ENCODE results near the gene GRAMD4. TPM values are rescaled to one million over a fixed set of nuclear protein-coding genes. Genes with fewer than 3 reads are reported as not detected.

GRAMD4 gene
- total RNA-seq, 1 donor from 2014 or later, result 63.8 TPM

- peak; percentile 80 for DNase-seq
- no peaks in the 10 kb centered on the region for H3K36me3 Mint-ChIP-seq (ENCODE audit: low read depth)
- peak overlapping the region; percentile 68 for H3K27ac Mint-ChIP-seq
- H3K9me3 Mint-ChIP-seq, result no peaks in the 10 kb centered on the region
- peaks cover 37% of the 10 kb centered on the region for H3K4me1 Mint-ChIP-seq
- no peaks in the 10 kb centered on the region for H3K27me3 Mint-ChIP-seq
- peak overlapping the region; percentile 76 for H3K4me3 Mint-ChIP-seq
- intact Hi-C loops (cut with micrococcal nuclease), result no loop called here
Measured at GRCh38 chr22:46587492-46588278, 32.5 kb upstream of the GRAMD4 start.

GRCh38 chr22:46588279-46589140 lies 31.7 kb upstream of the GRAMD4 start:
- no peaks in the 10 kb centered on the region for H3K9me3 Mint-ChIP-seq
- H3K27me3 Mint-ChIP-seq, result no peaks in the 10 kb centered on the region
- intact Hi-C loops (cut with micrococcal nuclease), result no loop called here
- H3K36me3 Mint-ChIP-seq (ENCODE audit: low read depth), result no peaks in the 10 kb centered on the region
- H3K4me1 Mint-ChIP-seq, result peaks cover 45% of the 10 kb centered on the region
- H3K27ac Mint-ChIP-seq, result no peak overlapping the region
- H3K4me3 Mint-ChIP-seq, result peak overlapping the region; percentile 55
- no peak for DNase-seq

DNA sequence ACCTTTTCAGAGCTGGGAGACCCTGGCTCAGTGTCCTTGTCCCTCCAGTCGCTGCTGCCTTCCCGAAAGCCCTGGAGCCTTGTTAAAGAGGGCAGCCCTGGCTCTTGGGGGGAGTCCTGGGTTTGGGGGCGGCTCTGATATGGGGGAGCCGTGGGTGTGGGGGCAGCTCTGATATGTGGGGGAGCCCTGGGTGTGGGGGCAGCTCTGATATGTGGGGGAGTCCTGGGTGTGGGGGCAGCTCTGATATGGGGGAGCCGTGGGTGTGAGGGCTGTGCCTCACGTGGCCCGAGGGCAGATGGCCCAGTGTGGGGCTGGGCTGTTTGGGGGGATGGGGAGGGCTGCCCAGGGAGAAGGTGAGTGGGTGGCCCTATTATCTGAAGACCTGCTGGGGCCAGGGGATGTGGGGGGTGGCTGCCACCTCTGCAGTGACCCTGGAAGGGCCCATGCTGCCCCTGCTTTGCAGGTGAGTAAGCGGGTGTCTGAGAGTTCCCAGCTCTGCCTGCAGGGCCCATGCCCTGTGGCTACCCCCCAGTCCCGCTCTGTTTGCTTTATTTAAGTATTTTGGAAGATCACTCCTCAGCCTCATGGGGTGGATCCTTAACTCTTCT lies 30.9 kb upstream of the GRAMD4 start:
- Mint-ChIP-seq H3K4me1 (peaks cover 45% of the 10 kb centered on the region), H3K9me3 (no peaks in the 10 kb centered on the region), H3K36me3 (ENCODE audit: low read depth) (no peaks in the 10 kb centered on the region), H3K4me3 (no peak overlapping the region), H3K27ac (no peak overlapping the region), H3K27me3 (no peaks in the 10 kb centered on the region)
- intact Hi-C loops (cut with micrococcal nuclease), result no loop called here
- DNase-seq, result no peak

DNA sequence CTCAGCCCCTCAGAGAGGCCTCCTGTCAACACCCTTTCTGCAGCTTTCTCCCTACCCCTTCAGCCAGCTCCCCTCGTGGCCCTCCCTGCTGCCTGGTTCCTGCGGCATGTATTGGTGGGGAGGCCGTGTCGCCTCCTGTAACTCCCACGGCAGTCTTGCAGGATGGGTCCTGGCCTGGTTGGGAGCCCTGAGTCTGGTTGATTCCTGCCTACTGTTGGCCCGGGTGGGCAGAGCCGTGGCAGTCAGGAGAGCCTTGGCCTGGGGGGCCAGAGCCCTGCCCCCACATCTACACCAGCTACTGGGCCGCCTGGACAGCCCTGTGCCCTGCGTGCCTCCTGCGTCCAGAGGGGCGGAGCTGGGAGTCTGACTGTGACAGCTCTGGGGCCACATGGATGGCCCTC lies 30.3 kb upstream of the GRAMD4 start:
- intact Hi-C loops (cut with micrococcal nuclease), result no loop called here
- no peak for DNase-seq

GRCh38 chr22:46590334-46590733 lies 29.9 kb upstream of the GRAMD4 start:
- H3K9me3 Mint-ChIP-seq, result no peaks in the 10 kb centered on the region
- no peak overlapping the region for H3K4me3 Mint-ChIP-seq
- no peak overlapping the region for H3K27ac Mint-ChIP-seq
- no peaks in the 10 kb centered on the region for H3K27me3 Mint-ChIP-seq
- DNase-seq, result no peak
- peaks cover 45% of the 10 kb centered on the region for H3K4me1 Mint-ChIP-seq
- intact Hi-C loops (cut with micrococcal nuclease), result no loop called here
- no peaks in the 10 kb centered on the region for H3K36me3 Mint-ChIP-seq (ENCODE audit: low read depth)

More for the DNA sequence above, 30.3 kb upstream of the GRAMD4 start:
- no peaks in the 10 kb centered on the region for H3K36me3 Mint-ChIP-seq (ENCODE audit: low read depth)
- H3K4me1 Mint-ChIP-seq, result peaks cover 45% of the 10 kb centered on the region
- no peak overlapping the region for H3K27ac Mint-ChIP-seq
- no peaks in the 10 kb centered on the region for H3K27me3 Mint-ChIP-seq
- no peaks in the 10 kb centered on the region for H3K9me3 Mint-ChIP-seq
- no peak overlapping the region for H3K4me3 Mint-ChIP-seq

GRCh38 chr22:46591930-46592329 lies 28.3 kb upstream of the GRAMD4 start:
- peaks cover 38% of the 10 kb centered on the region for H3K4me1 Mint-ChIP-seq
- no peaks in the 10 kb centered on the region for H3K36me3 Mint-ChIP-seq (ENCODE audit: low read depth)
- H3K9me3 Mint-ChIP-seq, result no peaks in the 10 kb centered on the region
- peak overlapping the region; percentile 77 for H3K4me3 Mint-ChIP-seq
- no peak for DNase-seq
- intact Hi-C loops (cut with micrococcal nuclease), result loop anchor here (1.0 kb wide), 3 partner anchors 12 to 82 kb away; no protein-coding TSS in a partner anchor
- peak overlapping the region; percentile 88 for H3K27ac Mint-ChIP-seq
- no peaks in the 10 kb centered on the region for H3K27me3 Mint-ChIP-seq

GRCh38 chr22:46592390-46592872 lies 27.8 kb upstream of the GRAMD4 start:
- peak overlapping the region; percentile 88 for H3K27ac Mint-ChIP-seq
- intact Hi-C loops (cut with micrococcal nuclease), result loop anchor here (1.0 kb wide), 3 partner anchors 12 to 82 kb away; no protein-coding TSS in a partner anchor

GRCh38 chr22:46593211-46593681 lies 26.9 kb upstream of the GRAMD4 start:
- Mint-ChIP-seq H3K4me3 (peak overlapping the region; percentile 77), H3K36me3 (ENCODE audit: low read depth) (no peaks in the 10 kb centered on the region), H3K27ac (peak overlapping the region; percentile 29), H3K27me3 (no peaks in the 10 kb centered on the region), H3K4me1 (peaks cover 30% of the 10 kb centered on the region), H3K9me3 (no peaks in the 10 kb centered on the region)
- DNase-seq, result no peak
- intact Hi-C loops (cut with micrococcal nuclease), result no loop called here

More at GRCh38 chr22:46592390-46592872, 27.8 kb upstream of the GRAMD4 start:
- peak; percentile 88 for DNase-seq
- no peaks in the 10 kb centered on the region for H3K36me3 Mint-ChIP-seq (ENCODE audit: low read depth)
- H3K4me3 Mint-ChIP-seq, result peak overlapping the region; percentile 77
- H3K4me1 Mint-ChIP-seq, result peaks cover 33% of the 10 kb centered on the region
- no peaks in the 10 kb centered on the region for H3K9me3 Mint-ChIP-seq
- H3K27me3 Mint-ChIP-seq, result no peaks in the 10 kb centered on the region

DNA sequence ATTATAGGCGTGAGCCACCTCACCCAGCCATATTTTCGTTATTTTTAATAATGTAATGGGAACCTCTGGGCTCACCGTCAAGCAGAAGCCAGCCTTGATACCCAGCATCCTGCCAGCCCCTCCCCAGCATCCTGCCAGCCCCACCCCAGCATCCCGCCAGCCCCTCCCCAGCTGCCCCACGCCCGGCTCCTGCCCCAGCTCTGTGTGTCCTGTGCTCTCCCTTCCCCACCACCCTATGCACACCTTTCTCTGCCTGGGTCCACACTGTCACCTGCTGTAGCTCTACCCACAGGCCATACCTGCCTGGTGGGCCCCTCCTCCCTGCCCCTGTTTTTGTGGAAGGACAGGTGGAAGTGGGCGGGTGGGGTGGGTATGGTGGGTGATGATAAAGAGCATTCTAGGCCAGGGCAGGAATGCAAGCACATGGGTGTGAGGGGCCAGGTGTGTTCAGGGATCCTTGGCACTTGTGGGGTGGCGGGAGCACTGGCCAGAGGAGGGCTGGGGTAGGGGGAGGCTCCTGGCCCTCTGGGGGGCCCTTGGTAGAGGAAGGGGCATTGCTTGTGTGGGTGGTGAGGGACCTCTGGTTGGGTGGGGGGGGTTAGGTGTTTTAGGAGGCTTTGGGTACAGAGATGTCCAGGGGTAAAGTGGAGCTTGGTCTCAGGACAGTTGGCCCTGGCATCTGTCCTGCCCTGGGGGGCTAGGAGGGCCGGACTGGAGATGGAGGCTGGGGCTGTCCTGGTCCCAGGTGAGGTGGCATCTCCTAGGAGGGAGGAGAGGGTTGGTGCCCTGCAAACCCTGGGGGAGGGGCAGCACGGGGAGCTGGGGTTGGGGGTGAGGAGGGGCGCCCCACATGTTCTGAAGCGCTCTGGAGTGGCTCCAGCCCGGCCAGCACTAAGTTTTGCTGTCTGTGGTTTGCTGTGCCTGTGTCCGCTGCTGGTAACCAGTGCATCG lies 25.9 kb upstream of the GRAMD4 start:
- no peak for DNase-seq
- intact Hi-C loops (cut with micrococcal nuclease), result no loop called here
- H3K27ac Mint-ChIP-seq, result no peak overlapping the region
- no peaks in the 10 kb centered on the region for H3K9me3 Mint-ChIP-seq
- H3K4me1 Mint-ChIP-seq, result peaks cover 26% of the 10 kb centered on the region
- no peaks in the 10 kb centered on the region for H3K36me3 Mint-ChIP-seq (ENCODE audit: low read depth)
- no peak overlapping the region for H3K4me3 Mint-ChIP-seq
- no peaks in the 10 kb centered on the region for H3K27me3 Mint-ChIP-seq

DNA sequence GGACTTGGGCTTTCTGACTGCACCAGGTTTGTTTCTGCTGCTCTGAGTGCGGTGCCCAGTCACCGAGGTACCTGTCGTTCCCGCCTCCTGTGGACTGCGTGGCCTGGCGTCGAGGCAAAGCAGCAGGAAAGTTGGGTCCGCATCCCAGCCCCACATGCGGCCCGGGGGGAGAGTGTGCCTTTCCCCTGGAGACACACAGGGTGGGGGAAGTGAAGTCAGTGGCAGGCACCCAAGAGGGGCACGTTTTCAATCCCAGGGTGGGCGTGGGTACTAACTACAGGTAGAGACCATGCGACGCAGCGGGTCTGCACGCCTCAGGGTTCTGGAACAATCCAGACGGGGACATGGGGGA lies 25.3 kb upstream of the GRAMD4 start:
- Mint-ChIP-seq H3K27ac (no peak overlapping the region), H3K4me3 (no peak overlapping the region), H3K4me1 (peaks cover 27% of the 10 kb centered on the region), H3K36me3 (ENCODE audit: low read depth) (no peaks in the 10 kb centered on the region), H3K27me3 (no peaks in the 10 kb centered on the region), H3K9me3 (no peaks in the 10 kb centered on the region)
- intact Hi-C loops (cut with micrococcal nuclease), result no loop called here
- DNase-seq, result no peak

DNA sequence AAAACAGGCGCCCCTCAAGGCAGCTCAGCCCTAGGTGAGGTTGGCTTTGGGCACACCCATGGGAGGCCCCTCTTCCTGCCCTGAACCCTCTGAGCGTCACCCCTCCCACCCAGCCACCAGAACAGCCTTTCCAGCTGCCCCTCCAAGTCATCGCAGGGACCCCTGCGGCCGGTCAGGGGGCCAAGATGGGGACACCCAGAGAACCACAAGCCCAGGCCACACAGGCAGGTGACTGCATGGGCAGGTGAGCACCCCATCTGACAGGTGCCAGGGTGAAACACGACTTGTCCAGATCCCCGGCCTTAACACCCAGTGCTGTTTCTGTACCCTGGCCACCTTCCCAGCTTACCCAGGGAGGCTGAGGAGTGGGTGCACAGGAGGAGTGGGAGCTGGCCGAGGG lies 24.6 kb upstream of the GRAMD4 start:
- Mint-ChIP-seq H3K27me3 (no peaks in the 10 kb centered on the region), H3K9me3 (no peaks in the 10 kb centered on the region), H3K4me3 (no peak overlapping the region), H3K36me3 (ENCODE audit: low read depth) (no peaks in the 10 kb centered on the region), H3K27ac (no peak overlapping the region), H3K4me1 (peaks cover 25% of the 10 kb centered on the region)
- no peak for DNase-seq
- intact Hi-C loops (cut with micrococcal nuclease), result no loop called here

GRCh38 chr22:46596032-46596441 lies 24.1 kb upstream of the GRAMD4 start:
- DNase-seq, result no peak
- peaks cover 25% of the 10 kb centered on the region for H3K4me1 Mint-ChIP-seq
- no peak overlapping the region for H3K4me3 Mint-ChIP-seq
- intact Hi-C loops (cut with micrococcal nuclease), result no loop called here
- H3K27ac Mint-ChIP-seq, result no peak overlapping the region
- no peaks in the 10 kb centered on the region for H3K27me3 Mint-ChIP-seq
- no peaks in the 10 kb centered on the region for H3K9me3 Mint-ChIP-seq
- H3K36me3 Mint-ChIP-seq (ENCODE audit: low read depth), result no peaks in the 10 kb centered on the region

GRCh38 chr22:46596819-46597218 lies 23.4 kb upstream of the GRAMD4 start:
- DNase-seq, result no peak
- Mint-ChIP-seq H3K9me3 (no peaks in the 10 kb centered on the region), H3K27me3 (no peaks in the 10 kb centered on the region), H3K36me3 (ENCODE audit: low read depth) (no peaks in the 10 kb centered on the region), H3K4me1 (peaks cover 21% of the 10 kb centered on the region), H3K4me3 (no peak overlapping the region), H3K27ac (no peak overlapping the region)
- intact Hi-C loops (cut with micrococcal nuclease), result no loop called here
